ENCODE results near the gene CEP250. TPM values are rescaled to one million over a fixed set of nuclear protein-coding genes. Genes with fewer than 3 reads are reported as not detected.
A peak's percentile ranks its signal among the peaks of the same experiment; 100 is the strongest.

The CEP250 gene, protein sequence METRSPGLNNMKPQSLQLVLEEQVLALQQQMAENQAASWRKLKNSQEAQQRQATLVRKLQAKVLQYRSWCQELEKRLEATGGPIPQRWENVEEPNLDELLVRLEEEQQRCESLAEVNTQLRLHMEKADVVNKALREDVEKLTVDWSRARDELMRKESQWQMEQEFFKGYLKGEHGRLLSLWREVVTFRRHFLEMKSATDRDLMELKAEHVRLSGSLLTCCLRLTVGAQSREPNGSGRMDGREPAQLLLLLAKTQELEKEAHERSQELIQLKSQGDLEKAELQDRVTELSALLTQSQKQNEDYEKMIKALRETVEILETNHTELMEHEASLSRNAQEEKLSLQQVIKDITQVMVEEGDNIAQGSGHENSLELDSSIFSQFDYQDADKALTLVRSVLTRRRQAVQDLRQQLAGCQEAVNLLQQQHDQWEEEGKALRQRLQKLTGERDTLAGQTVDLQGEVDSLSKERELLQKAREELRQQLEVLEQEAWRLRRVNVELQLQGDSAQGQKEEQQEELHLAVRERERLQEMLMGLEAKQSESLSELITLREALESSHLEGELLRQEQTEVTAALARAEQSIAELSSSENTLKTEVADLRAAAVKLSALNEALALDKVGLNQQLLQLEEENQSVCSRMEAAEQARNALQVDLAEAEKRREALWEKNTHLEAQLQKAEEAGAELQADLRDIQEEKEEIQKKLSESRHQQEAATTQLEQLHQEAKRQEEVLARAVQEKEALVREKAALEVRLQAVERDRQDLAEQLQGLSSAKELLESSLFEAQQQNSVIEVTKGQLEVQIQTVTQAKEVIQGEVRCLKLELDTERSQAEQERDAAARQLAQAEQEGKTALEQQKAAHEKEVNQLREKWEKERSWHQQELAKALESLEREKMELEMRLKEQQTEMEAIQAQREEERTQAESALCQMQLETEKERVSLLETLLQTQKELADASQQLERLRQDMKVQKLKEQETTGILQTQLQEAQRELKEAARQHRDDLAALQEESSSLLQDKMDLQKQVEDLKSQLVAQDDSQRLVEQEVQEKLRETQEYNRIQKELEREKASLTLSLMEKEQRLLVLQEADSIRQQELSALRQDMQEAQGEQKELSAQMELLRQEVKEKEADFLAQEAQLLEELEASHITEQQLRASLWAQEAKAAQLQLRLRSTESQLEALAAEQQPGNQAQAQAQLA (N-terminal part only)
- total RNA-seq, result 17.0 TPM

DNA sequence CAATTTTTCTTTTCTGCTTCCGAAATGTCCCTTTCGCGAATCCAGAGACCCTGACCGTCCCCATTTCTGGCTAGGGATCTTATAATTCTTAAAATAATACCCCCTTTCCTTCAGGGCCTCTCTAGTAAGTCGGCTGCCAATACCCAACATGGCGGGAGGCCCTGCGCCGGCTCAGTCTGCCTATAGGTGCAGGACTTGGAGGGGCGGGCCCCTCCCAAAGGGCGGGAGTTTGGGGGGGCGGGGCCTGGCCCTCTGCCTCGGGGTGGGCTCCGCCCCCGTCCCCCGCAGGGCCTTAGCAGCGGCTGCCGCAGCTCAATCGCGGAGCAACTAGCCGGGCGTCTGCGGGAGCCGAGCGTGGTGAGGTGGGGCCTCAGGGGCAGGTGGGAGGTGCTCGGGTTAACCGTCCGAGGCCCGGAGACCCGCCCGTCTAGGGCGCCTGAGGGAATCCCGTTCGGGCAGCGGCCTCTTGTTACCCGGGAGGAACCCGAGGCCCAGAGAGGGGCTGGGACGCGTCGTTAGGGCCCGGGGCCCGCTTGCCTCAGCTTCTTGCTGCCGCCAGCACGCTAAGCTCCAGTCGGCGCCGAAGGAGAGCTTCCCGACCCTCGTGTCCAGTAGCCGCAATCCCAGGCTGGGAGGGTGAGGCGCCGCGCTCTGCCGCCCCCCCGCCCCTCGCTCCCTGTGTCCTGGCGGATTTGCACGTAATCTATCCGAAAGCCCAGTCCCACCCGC, at the start of gene CEP250:
Gene CEP250 (plus strand): TSS at position 718 of the 729 bp plus-strand sequence. CDS start 6,770 bp downstream, outside the sequence.
- DNase-seq (ENCODE audit: low spot score in 2 of 2), result peak; percentile 77 to 97
- Histone ChIP-seq H3K36me3 (peaks cover 0 to 2% of the 10 kb centered on the region in 2 donors), H3K4me1 (peaks cover 4 to 5% of the 10 kb centered on the region in 2 donors), H3K27me3 (no peaks in the 10 kb centered on the region), H3K27ac (peak within 1 kb of the TSS; percentile 87 to 92), H3K9me3 (no peaks in the 10 kb centered on the region), H3K4me3 (peak within 1 kb of the TSS; percentile 75 to 91)
- intact Hi-C loops (cut with DNase I), result loop anchor here (1.0 kb wide), 1 partner anchor 44 kb away; the partner anchor contains the start of gene UQCC1
- TF ChIP-seq, protein P1, sequence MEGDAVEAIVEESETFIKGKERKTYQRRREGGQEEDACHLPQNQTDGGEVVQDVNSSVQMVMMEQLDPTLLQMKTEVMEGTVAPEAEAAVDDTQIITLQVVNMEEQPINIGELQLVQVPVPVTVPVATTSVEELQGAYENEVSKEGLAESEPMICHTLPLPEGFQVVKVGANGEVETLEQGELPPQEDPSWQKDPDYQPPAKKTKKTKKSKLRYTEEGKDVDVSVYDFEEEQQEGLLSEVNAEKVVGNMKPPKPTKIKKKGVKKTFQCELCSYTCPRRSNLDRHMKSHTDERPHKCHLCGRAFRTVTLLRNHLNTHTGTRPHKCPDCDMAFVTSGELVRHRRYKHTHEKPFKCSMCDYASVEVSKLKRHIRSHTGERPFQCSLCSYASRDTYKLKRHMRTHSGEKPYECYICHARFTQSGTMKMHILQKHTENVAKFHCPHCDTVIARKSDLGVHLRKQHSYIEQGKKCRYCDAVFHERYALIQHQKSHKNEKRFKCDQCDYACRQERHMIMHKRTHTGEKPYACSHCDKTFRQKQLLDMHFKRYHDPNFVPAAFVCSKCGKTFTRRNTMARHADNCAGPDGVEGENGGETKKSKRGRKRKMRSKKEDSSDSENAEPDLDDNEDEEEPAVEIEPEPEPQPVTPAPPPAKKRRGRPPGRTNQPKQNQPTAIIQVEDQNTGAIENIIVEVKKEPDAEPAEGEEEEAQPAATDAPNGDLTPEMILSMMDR (IDR thresholded peaks at IDR 0.05), result no peak

DNA sequence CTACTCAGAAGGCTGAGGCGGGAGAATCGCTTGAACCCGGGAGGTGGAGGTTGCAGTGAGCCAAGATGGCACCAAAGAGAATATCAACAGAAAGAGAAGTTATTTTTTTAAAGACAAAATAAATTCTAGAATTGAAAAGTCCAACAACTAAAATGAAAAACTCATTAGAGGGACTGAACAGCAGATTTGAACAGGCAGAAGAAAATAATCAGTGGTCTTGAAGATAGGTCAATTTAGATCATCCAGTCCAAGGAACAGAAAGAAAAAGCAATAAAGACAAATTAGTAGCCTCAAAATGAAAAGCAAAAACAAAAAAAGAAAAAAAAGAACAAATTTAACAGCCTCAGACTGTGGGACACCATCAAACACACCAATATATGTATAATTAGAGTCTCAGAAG, 49.6 kb upstream of the CEP250 start:
- Histone ChIP-seq H3K4me3 (no peak overlapping the region), H3K27me3 (no peaks in the 10 kb centered on the region), H3K4me1 (peaks cover 0 to 1% of the 10 kb centered on the region in 2 donors), H3K9me3 (peaks cover 0 to 8% of the 10 kb centered on the region in 2 donors), H3K27ac (no peak overlapping the region), H3K36me3 (peaks cover 16 to 54% of the 10 kb centered on the region in 2 donors)
- TF ChIP-seq, protein P1 (IDR thresholded peaks at IDR 0.05), result no peak
- intact Hi-C loops (cut with DNase I), result no loop called here
- no peak for DNase-seq (ENCODE audit: low spot score in 2 of 2)

DNA sequence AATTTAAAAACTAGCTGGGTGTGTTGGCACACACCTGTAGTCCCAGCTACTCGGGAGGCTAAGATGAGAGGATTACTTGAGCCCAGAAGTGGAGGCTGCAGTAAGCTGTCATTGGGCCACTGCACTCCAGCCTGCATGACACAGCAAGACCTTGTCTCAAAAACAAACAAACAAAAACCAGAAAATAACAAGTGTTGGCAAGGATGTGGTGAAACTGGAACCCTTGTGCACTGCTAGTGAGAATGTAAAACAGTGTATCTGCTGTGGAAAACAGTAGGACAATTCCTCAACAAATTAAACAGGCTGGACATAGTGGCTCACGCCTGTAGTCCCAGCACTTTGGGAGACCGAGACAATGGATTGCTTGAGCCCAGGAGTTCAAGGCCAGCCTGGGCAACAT, 47.1 kb upstream of the CEP250 start:
- Histone ChIP-seq H3K27ac (no peak overlapping the region), H3K36me3 (peaks cover 16 to 51% of the 10 kb centered on the region in 2 donors), H3K4me3 (no peak overlapping the region), H3K27me3 (no peaks in the 10 kb centered on the region), H3K4me1 (peaks cover 0 to 7% of the 10 kb centered on the region in 2 donors), H3K9me3 (peaks cover 0 to 8% of the 10 kb centered on the region in 2 donors)
- intact Hi-C loops (cut with DNase I), result no loop called here
- TF ChIP-seq, protein P1 (IDR thresholded peaks at IDR 0.05), result no peak
- DNase-seq (ENCODE audit: low spot score in 2 of 2), result no peak

DNA sequence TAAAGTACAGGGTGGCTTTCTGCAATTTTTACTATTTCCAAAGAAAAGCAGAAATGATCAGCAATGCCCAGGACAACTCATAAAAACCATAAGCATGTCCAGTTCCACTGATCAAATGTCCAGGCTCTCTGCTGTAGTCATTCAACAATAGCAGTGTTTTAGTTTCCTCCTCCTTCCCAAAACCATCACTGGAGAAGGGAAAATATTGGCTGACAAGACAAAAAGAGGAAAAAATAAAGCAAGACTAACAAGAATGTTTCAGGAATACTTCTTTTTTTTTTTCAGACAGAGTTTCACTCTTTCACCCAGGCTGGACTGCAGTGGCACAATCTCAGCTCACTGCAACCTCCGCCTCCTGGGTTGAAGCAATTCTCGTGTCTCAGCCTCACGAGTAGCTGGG, 45.9 kb upstream of the CEP250 start:
- H3K4me1 ChIP-seq, result peaks cover 0 to 7% of the 10 kb centered on the region in 2 donors

More for the DNA sequence above, 45.9 kb upstream of the CEP250 start:
- H3K36me3 ChIP-seq, result peaks cover 16 to 50% of the 10 kb centered on the region in 2 donors
- intact Hi-C loops (cut with DNase I), result no loop called here
- peaks cover 0 to 8% of the 10 kb centered on the region in 2 donors for H3K9me3 ChIP-seq
- no peak for DNase-seq (ENCODE audit: low spot score in 2 of 2)
- TF ChIP-seq, protein P1 (IDR thresholded peaks at IDR 0.05), result no peak
- no peak overlapping the region for H3K27ac ChIP-seq
- no peak overlapping the region for H3K4me3 ChIP-seq
- H3K27me3 ChIP-seq, result no peaks in the 10 kb centered on the region
